SK-N-SH (cell line): ENCODE measurements around the gene CDCP1. TPM values are rescaled to one million over a fixed set of nuclear protein-coding genes. Genes with fewer than 3 reads are reported as not detected.

Experiments used
- CTCF ChIA-PET: fragments of 300-600, 350-600 bp; formaldehyde crosslinking; extraction: SDS; loops from one replicate; lab custom pipeline; 2021; lab: Yijun Ruan, JAX
- POLR2A ChIA-PET: fragments of 350-600 bp; sonication (Branson Sonifier 250); formaldehyde crosslinking; extraction: SDS; loops from one replicate; lab custom pipeline; 2020; ENCODE audit warnings: antibody characterized with exemption, inconsistent platforms; lab: Yijun Ruan, JAX
- DNase-seq: peaks from one replicate; pipeline ENCODE4 v3.0.0; 2012
- H2AFZ ChIP-seq: fragments of 200-600 bp; sonication (generic); 2 replicates; pipeline ENCODE4 v1.8.1; 2016; ENCODE audit warnings: antibody characterized with exemption, mild to moderate bottlenecking, low read depth
- H3F3A ChIP-seq: fragments of 200-600 bp; sonication (generic); replicated peaks from 2 replicates; pipeline ENCODE3; 2016; ENCODE audit warnings: antibody characterized with exemption, mild to moderate bottlenecking; ENCODE audit not compliant: insufficient read depth
- H3K27ac ChIP-seq, 2 experiments: fragments of 200-500 bp in 1 of 2; fragments of 200-600 bp in 1 of 2; sonication (Bioruptor generic) in 1 of 2; sonication (generic), shearing (Covaris generic) in 1 of 2; 2 replicates each; pipeline versions ENCODE4 v1.5.1 to v1.6.1; 2014 to 2016; ENCODE audit warnings: low read depth in 2 of 2, inconsistent platforms in 1 of 2, low read length in 1 of 2, mild to moderate bottlenecking in 1 of 2, mixed read lengths in 1 of 2
- H3K27me3 ChIP-seq: fragments of 200-600 bp; sonication (generic), shearing (Covaris generic); 2 replicates; pipeline ENCODE4 v1.6.1; 2016; ENCODE audit warnings: mixed run types; ENCODE audit not compliant: insufficient read depth
- H3K36me3 ChIP-seq, 2 experiments: fragments of 200-500 bp in 1 of 2; fragments of 200-600 bp in 1 of 2; sonication (Bioruptor generic) in 1 of 2; sonication (generic) in 1 of 2; replicated peaks in 1 of 2; 2 replicates each; pipeline versions ENCODE3 to v1.5.1; 2014 to 2016; ENCODE audit warnings: low read length in 1 of 2, mild to moderate bottlenecking in 1 of 2; ENCODE audit not compliant: insufficient read depth in 2 of 2, control insufficient read depth in 1 of 2
- H3K4me1 ChIP-seq, 2 experiments: fragments of 200-500 bp in 1 of 2; fragments of 200-600 bp in 1 of 2; sonication (Bioruptor generic) in 1 of 2; sonication (generic), shearing (Covaris generic) in 1 of 2; 2 replicates each; pipeline versions ENCODE4 v1.5.1 to v1.6.1; 2014 to 2016; ENCODE audit warnings: low read depth in 1 of 2, low read length in 1 of 2, mixed run types in 1 of 2; ENCODE audit not compliant: insufficient read depth in 2 of 2, control insufficient read depth in 1 of 2
- H3K4me2 ChIP-seq: fragments of 200-600 bp; sonication (generic), shearing (Covaris generic); 2 replicates; pipeline ENCODE4 v1.6.1; 2017; ENCODE audit warnings: mixed run types
- H3K4me3 ChIP-seq, 2 experiments: fragments of 200-500 bp in 1 of 2; fragments of 200-600 bp in 1 of 2; sonication (Bioruptor generic) in 1 of 2; sonication (generic), shearing (Covaris generic) in 1 of 2; 2 replicates each; pipeline versions ENCODE4 v1.5.1 to v1.8.1; 2014 to 2016; ENCODE audit warnings: low read depth in 2 of 2, inconsistent platforms in 1 of 2, low read length in 1 of 2, mild to moderate bottlenecking in 1 of 2, mixed read lengths in 1 of 2, moderate library complexity in 1 of 2
- H3K79me2 ChIP-seq: fragments of 200-600 bp; sonication (generic); 2 replicates; pipeline ENCODE4 v1.8.1; 2017; ENCODE audit warnings: mild to moderate bottlenecking; ENCODE audit not compliant: insufficient read depth
- H3K9ac ChIP-seq: fragments of 200-600 bp; sonication (generic); 2 replicates; pipeline ENCODE4 v1.6.1; 2017; ENCODE audit warnings: mixed run types
- H3K9me2 ChIP-seq: fragments of 200-600 bp; sonication (generic); 2 replicates; pipeline ENCODE4 v1.6.1; 2017; ENCODE audit warnings: mixed run types
- H3K9me3 ChIP-seq: fragments of 200-600 bp; sonication (generic); 2 replicates; pipeline ENCODE4 v1.6.1; 2017; ENCODE audit warnings: mixed run types, mild to moderate bottlenecking, moderate library complexity
- H4K20me1 ChIP-seq: fragments of 200-600 bp; sonication (generic); 2 replicates; pipeline ENCODE4 v1.6.1; 2017; ENCODE audit warnings: mild to moderate bottlenecking, mixed run types; ENCODE audit not compliant: insufficient read depth
- CTCF ChIP-seq: fragments of 200-600 bp; sonication (generic); IDR thresholded peaks from 2 replicates; pipeline ENCODE4 v1.6.1; 2017; ENCODE audit warnings: antibody characterized with exemption, mild to moderate bottlenecking, moderate library complexity
- EZH2phosphoT487 ChIP-seq: fragments of 200-600 bp; sonication (generic); IDR thresholded peaks from 2 replicates; pipeline ENCODE4 v1.6.1; 2017; ENCODE audit warnings: low read depth, mixed run types, mild to moderate bottlenecking, antibody characterized with exemption, moderate library complexity, borderline replicate concordance
- GABPA ChIP-seq: IDR thresholded peaks from 2 replicates; pipeline ENCODE4 v1.4.0; 2012; ENCODE audit warnings: low read depth, mild to moderate bottlenecking
- GATA2 ChIP-seq: sonication (generic); formaldehyde crosslinking; IDR thresholded peaks from 2 replicates; pipeline ENCODE4 v1.5.0; 2020; ENCODE audit warnings: mild to moderate bottlenecking, missing genetic modification reagents
- MEF2A ChIP-seq: IDR thresholded peaks from 2 replicates; pipeline ENCODE4 v1.4.0; 2012; ENCODE audit warnings: low read depth, borderline replicate concordance
- MXI1 ChIP-seq: IDR thresholded peaks from 2 replicates; pipeline ENCODE4 v1.6.1; 2012; ENCODE audit warnings: mild to moderate bottlenecking, low read depth, low read length, improper control_type of control experiment
- NFIC ChIP-seq: IDR thresholded peaks from 2 replicates; pipeline ENCODE4 v1.4.0; 2012; ENCODE audit warnings: borderline replicate concordance
- NRF1 ChIP-seq: IDR thresholded peaks from 2 replicates; pipeline ENCODE4 v1.6.1; 2012; ENCODE audit warnings: low read depth, mild to moderate bottlenecking, low read length
- PBX3 ChIP-seq: IDR thresholded peaks from 2 replicates; pipeline ENCODE4; 2012
- POLR2AphosphoS5 ChIP-seq: IDR thresholded peaks from 2 replicates; pipeline ENCODE4 v1.6.1; 2012; ENCODE audit warnings: low read depth, low read length
- RCOR1 ChIP-seq: fragments of 150-350 bp; IDR thresholded peaks from 2 replicates; pipeline ENCODE4 v1.6.1; 2017; ENCODE audit warnings: antibody characterized with exemption, low read length
- REST ChIP-seq: IDR thresholded peaks from 2 replicates; pipeline ENCODE4 v1.6.1; 2012; ENCODE audit warnings: mild to moderate bottlenecking, low read depth, low read length, moderate library complexity
- RFX5 ChIP-seq: IDR thresholded peaks from 2 replicates; pipeline ENCODE4 v1.6.1; 2012; ENCODE audit warnings: mild to moderate bottlenecking, improper control_type of control experiment, low read length
- RXRA ChIP-seq: IDR thresholded peaks from 2 replicates; pipeline ENCODE4 v1.4.0; 2012; ENCODE audit warnings: low read depth, mild to moderate bottlenecking, borderline replicate concordance
- SMC3 ChIP-seq: IDR thresholded peaks from 2 replicates; pipeline ENCODE4 v1.6.1; 2012; ENCODE audit warnings: low read depth, low read length, improper control_type of control experiment
- USF2 ChIP-seq: fragments of 150-350 bp; IDR thresholded peaks from 2 replicates; pipeline ENCODE4 v1.6.1; 2017; ENCODE audit warnings: antibody characterized with exemption, low read length, low read depth, borderline replicate concordance
- YY1 ChIP-seq: IDR thresholded peaks from 2 replicates; pipeline ENCODE4 v1.4.0; 2012; ENCODE audit warnings: low read depth, mild to moderate bottlenecking
- WGBS: methylation state at CpG from one replicate; pipeline ENCODE4 v1.1.6; 2017; ENCODE audit warnings: low lambda C conversion rate; 5-methylcytosine and 5-hydroxymethylcytosine counted together
- polyA plus RNA-seq, 3 experiments: library from polyadenylated mRNA; depleted of rRNA; stranded (reverse); fragments of >200 nt; gene quantifications; 2 replicates each; pipeline ENCODE4 v1.2.3, GENCODE V29; 2012

The CDCP1 gene
- polyA plus RNA-seq, 1 of the 3 experiments (the other 2 are of a cell fraction): 3.6 TPM

GRCh38 chr3:45083023-45083422 is 63.2 kb downstream of the CDCP1 start:
- Histone ChIP-seq H3K36me3 (no peaks in the 10 kb centered on the region), H3K4me3 (no peak overlapping the region), H3K9me2 (no peaks in the 10 kb centered on the region), H3K27me3 (no peaks in the 10 kb centered on the region), H3F3A (peaks cover 12% of the 10 kb centered on the region), H3K9me3 (no peaks in the 10 kb centered on the region), H2AFZ (no peak overlapping the region), H3K4me2 (no peak overlapping the region), H3K27ac (no peak overlapping the region), H3K79me2 (no peaks in the 10 kb centered on the region), H4K20me1 (no peaks in the 10 kb centered on the region), H3K9ac (no peak overlapping the region), H3K4me1 (peaks cover 4 to 21% of the 10 kb centered on the region in 2 experiments; a peak in 2 of 4 replicates)
- TF ChIP-seq GATA2 (CRISPR knock-in tag): no peak
- TF ChIP-seq RCOR1: no peak
- TF ChIP-seq GABPA: no peak
- TF ChIP-seq MXI1: no peak
- TF ChIP-seq USF2: no peak
- no peak for TF ChIP-seq NFIC
- no peak for TF ChIP-seq POLR2AphosphoS5
- no peak for TF ChIP-seq NRF1
- TF ChIP-seq SMC3: no peak
- TF ChIP-seq RXRA: no peak
- TF ChIP-seq YY1: no peak
- TF ChIP-seq MEF2A: no peak
- TF ChIP-seq PBX3: no peak
- TF ChIP-seq CTCF: no peak
- no peak for TF ChIP-seq RFX5
- no peak for TF ChIP-seq REST
- no peak for TF ChIP-seq EZH2phosphoT487
- ChIA-PET POLR2A (no interaction called here), CTCF (no interaction called here)
- 90% methylated on average over 4 of the region's 6 CpGs for WGBS
- DNase-seq: no peak
